GM23338 (cell line): ENCODE measurements around the gene CHMP1B. TPM values are rescaled to one million over a fixed set of nuclear protein-coding genes. Genes with fewer than 3 reads are reported as not detected.

Source experiments
- ATAC-seq: fragments of 200-7000 bp; cut with Tn5 transposase; 3 replicates; pipeline ENCODE4 v1.9.1; 2020
- DNase-seq: peaks from one replicate; pipeline ENCODE4 v3.0.0-alpha.2; 2015; ENCODE audit warnings: low spot score
- H2AFZ ChIP-seq: fragments of 200-600 bp; sonication (generic); 2 replicates; pipeline ENCODE4 v1.8.0; 2016; ENCODE audit warnings: antibody characterized with exemption, mild to moderate bottlenecking, moderate library complexity
- H3F3A ChIP-seq: fragments of 200-600 bp; sonication (generic); replicated peaks from 2 replicates; pipeline ENCODE4 v1.8.0; 2017; ENCODE audit warnings: antibody characterized with exemption, mixed run types, low read depth
- H3K27ac ChIP-seq: fragments of 200-600 bp; sonication (generic); 2 replicates; pipeline ENCODE4 v1.6.1; 2016; ENCODE audit warnings: low read depth
- H3K27me3 ChIP-seq: fragments of 200-600 bp; sonication (generic); 2 replicates; pipeline ENCODE4 v1.8.0; 2016; ENCODE audit warnings: mild to moderate bottlenecking, mixed run types, moderate library complexity; ENCODE audit not compliant: insufficient read depth
- H3K36me3 ChIP-seq: fragments of 200-600 bp; sonication (generic); 2 replicates; pipeline ENCODE4 v1.8.0; 2016; ENCODE audit warnings: mild to moderate bottlenecking; ENCODE audit not compliant: insufficient read depth
- H3K4me1 ChIP-seq: fragments of 200-600 bp; sonication (generic); 2 replicates; pipeline ENCODE4 v1.8.0; 2016; ENCODE audit warnings: mild to moderate bottlenecking, moderate library complexity; ENCODE audit not compliant: insufficient read depth
- H3K4me2 ChIP-seq: fragments of 200-600 bp; sonication (generic); 2 replicates; pipeline ENCODE4 v1.7.1; 2017; ENCODE audit warnings: mixed run types
- H3K4me3 ChIP-seq: fragments of 200-600 bp; sonication (generic); 2 replicates; pipeline ENCODE4 v1.6.1; 2016; ENCODE audit warnings: mixed run types
- H3K79me2 ChIP-seq: fragments of 200-600 bp; sonication (generic); replicated peaks from 2 replicates; pipeline ENCODE4 v1.8.0; 2017; ENCODE audit warnings: mild to moderate bottlenecking; ENCODE audit not compliant: insufficient read depth
- H3K9me2 ChIP-seq: fragments of 200-600 bp; sonication (generic); 2 replicates; pipeline ENCODE4 v1.8.0; 2017; ENCODE audit not compliant: insufficient read depth
- H4K20me1 ChIP-seq: fragments of 200-600 bp; sonication (generic); replicated peaks from 2 replicates; pipeline ENCODE4 v1.8.0; 2017; ENCODE audit warnings: mild to moderate bottlenecking; ENCODE audit not compliant: insufficient read depth
- H3K27ac Mint-ChIP-seq: 2 replicates; pipeline ENCODE4 v1.8.0; 2020; ENCODE audit warnings: inconsistent platforms, mild to moderate bottlenecking, moderate library complexity, mixed read lengths
- H3K27me3 Mint-ChIP-seq: 3 replicates; pipeline ENCODE4 v1.8.0; 2022; ENCODE audit warnings: low read depth, mild to moderate bottlenecking, moderate library complexity, mixed read lengths, inconsistent platforms; ENCODE audit not compliant: insufficient read depth, poor library complexity
- H3K36me3 Mint-ChIP-seq: 3 replicates; pipeline ENCODE4 v1.8.0; 2021; ENCODE audit warnings: low read depth, mild to moderate bottlenecking, inconsistent platforms, moderate library complexity, mixed read lengths
- H3K4me1 Mint-ChIP-seq: 3 replicates; pipeline ENCODE4 v1.8.0; 2020; ENCODE audit warnings: mild to moderate bottlenecking, inconsistent platforms, mixed read lengths
- H3K4me3 Mint-ChIP-seq: 3 replicates; pipeline ENCODE4 v1.8.0; 2021; ENCODE audit warnings: moderate library complexity, mild to moderate bottlenecking, inconsistent platforms, mixed read lengths
- H3K9me3 Mint-ChIP-seq: 3 replicates; pipeline ENCODE4 v1.8.0; 2020; ENCODE audit warnings: moderate library complexity, mild to moderate bottlenecking, inconsistent platforms, mixed read lengths
- CREB1 ChIP-seq: fragments of 250-450 bp; sonication (Bioruptor Pico); IDR thresholded peaks from 2 replicates; pipeline ENCODE4 v1.5.0; 2020; ENCODE audit warnings: low read depth, mild to moderate bottlenecking, moderate library complexity
- CTCF ChIP-seq, 2 experiments: fragments of 200-600 bp in 1 of 2; sonication (generic) in 1 of 2; conservative IDR thresholded peaks; 2 replicates each; pipeline versions ENCODE4 v1.5.1 to v1.6.1; 2016 to 2017; ENCODE audit warnings: antibody characterized with exemption in 2 of 2, low read depth in 2 of 2, mild to moderate bottlenecking in 2 of 2, moderate library complexity in 1 of 2
- ETS1 ChIP-seq: IDR thresholded peaks from 2 replicates; pipeline ENCODE4 v1.6.1; 2016; ENCODE audit warnings: antibody characterized with exemption
- EZH2 ChIP-seq: fragments of 200-600 bp; sonication (generic); IDR thresholded peaks from one replicate; pipeline ENCODE4 v1.8.0; 2017; ENCODE audit warnings: antibody characterized with exemption, mild to moderate bottlenecking, low read depth; ENCODE audit not compliant: unreplicated experiment
- EZH2phosphoT487 ChIP-seq: fragments of 200-600 bp; sonication (generic); IDR thresholded peaks from one replicate; pipeline ENCODE4 v1.8.1; 2018; ENCODE audit warnings: antibody characterized with exemption; ENCODE audit not compliant: unreplicated experiment
- JUNB ChIP-seq: IDR thresholded peaks from one replicate; pipeline ENCODE4 v1.6.1; 2016; ENCODE audit warnings: antibody characterized with exemption; ENCODE audit not compliant: unreplicated experiment
- NANOG ChIP-seq: IDR thresholded peaks from 2 replicates; pipeline ENCODE4 v1.6.1; 2016; ENCODE audit warnings: antibody characterized with exemption, borderline replicate concordance
- STAT1 ChIP-seq: IDR thresholded peaks from one replicate; pipeline ENCODE4 v1.6.1; 2016; ENCODE audit warnings: antibody characterized with exemption; ENCODE audit not compliant: unreplicated experiment
- ZNF114 ChIP-seq: fragments of 250-450 bp; sonication (Bioruptor Pico); IDR thresholded peaks from 2 replicates; pipeline ENCODE4 v1.5.0; 2020; ENCODE audit warnings: mild to moderate bottlenecking, moderate library complexity
- polyA plus RNA-seq: library from polyadenylated mRNA; unstranded; fragments of >200 nt; fragmentation: Nextera tagmentation; extraction: Ambion mirVana; gene quantifications from 2 replicates; pipeline ENCODE4 v1.2.1, GENCODE V29; 2016
- total RNA-seq: library from RNA; depleted of rRNA; stranded (reverse); fragments of >200 nt; shearing (Covaris generic); gene quantifications from 2 replicates; pipeline ENCODE4 v1.2.3, GENCODE V29; 2014
- TF ChIP-seq, protein P1 (sequence below): fragments of 250-450 bp; sonication (Bioruptor Pico); IDR thresholded peaks from 2 replicates; pipeline ENCODE4 v1.5.0; 2020; ENCODE audit warnings: mild to moderate bottlenecking, moderate library complexity
- TF ChIP-seq, protein P2 (sequence below): IDR thresholded peaks from one replicate; pipeline ENCODE4 v1.6.1; 2018; ENCODE audit warnings: antibody characterized with exemption; ENCODE audit not compliant: unreplicated experiment

CHMP1B gene
- total and polyA plus RNA-seq, 2 experiments from 2014 or later, result 41.8 to 52.1 TPM

DNA sequence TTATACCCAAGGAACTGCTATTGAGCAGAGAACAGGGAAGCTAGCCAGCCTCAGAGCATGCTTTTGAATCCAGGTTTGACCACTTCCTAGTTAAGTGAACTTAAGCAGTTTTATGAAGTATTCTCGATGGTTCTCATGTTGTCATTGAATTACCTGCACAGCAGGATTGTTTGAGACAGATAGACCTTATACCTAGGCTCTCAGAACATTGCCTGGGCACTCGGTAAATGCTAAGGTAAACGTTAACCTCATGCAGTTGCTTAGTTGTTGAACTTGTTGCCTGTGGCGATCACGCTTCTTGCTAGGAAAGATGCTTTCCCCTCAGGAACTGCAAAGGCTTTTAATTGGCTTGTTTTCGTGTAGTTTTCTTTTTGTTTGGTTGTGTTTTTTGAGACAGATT is 34.0 kb upstream of the CHMP1B start:
- H3K9me2 ChIP-seq, result no peaks in the 10 kb centered on the region
- DNase-seq (no peak), ATAC-seq (no peak)
- no peaks in the 10 kb centered on the region for H4K20me1 ChIP-seq
- H3K4me2 ChIP-seq, result no peak overlapping the region
- Mint-ChIP-seq H3K4me3 (no peak overlapping the region), H3K27ac (no peak overlapping the region), H3K4me1 (peaks cover 7% of the 10 kb centered on the region), H3K36me3 (no peaks in the 10 kb centered on the region), H3K9me3 (no peaks in the 10 kb centered on the region), H3K27me3 (no peaks in the 10 kb centered on the region)
- H3K4me3 ChIP-seq, result no peak overlapping the region
- TF ChIP-seq CTCF (conservative IDR thresholded peaks at IDR 0.05; ENCODE audit: low read depth in 2 of 2) (no peak), JUNB (no peak), STAT1 (no peak), ETS1 (no peak), NANOG (no peak), EZH2 (no peak), ZNF114 (CRISPR knock-in tag) (no peak), CREB1 (CRISPR knock-in tag) (no peak), EZH2phosphoT487 (no peak)
- TF ChIP-seq, protein P1, sequence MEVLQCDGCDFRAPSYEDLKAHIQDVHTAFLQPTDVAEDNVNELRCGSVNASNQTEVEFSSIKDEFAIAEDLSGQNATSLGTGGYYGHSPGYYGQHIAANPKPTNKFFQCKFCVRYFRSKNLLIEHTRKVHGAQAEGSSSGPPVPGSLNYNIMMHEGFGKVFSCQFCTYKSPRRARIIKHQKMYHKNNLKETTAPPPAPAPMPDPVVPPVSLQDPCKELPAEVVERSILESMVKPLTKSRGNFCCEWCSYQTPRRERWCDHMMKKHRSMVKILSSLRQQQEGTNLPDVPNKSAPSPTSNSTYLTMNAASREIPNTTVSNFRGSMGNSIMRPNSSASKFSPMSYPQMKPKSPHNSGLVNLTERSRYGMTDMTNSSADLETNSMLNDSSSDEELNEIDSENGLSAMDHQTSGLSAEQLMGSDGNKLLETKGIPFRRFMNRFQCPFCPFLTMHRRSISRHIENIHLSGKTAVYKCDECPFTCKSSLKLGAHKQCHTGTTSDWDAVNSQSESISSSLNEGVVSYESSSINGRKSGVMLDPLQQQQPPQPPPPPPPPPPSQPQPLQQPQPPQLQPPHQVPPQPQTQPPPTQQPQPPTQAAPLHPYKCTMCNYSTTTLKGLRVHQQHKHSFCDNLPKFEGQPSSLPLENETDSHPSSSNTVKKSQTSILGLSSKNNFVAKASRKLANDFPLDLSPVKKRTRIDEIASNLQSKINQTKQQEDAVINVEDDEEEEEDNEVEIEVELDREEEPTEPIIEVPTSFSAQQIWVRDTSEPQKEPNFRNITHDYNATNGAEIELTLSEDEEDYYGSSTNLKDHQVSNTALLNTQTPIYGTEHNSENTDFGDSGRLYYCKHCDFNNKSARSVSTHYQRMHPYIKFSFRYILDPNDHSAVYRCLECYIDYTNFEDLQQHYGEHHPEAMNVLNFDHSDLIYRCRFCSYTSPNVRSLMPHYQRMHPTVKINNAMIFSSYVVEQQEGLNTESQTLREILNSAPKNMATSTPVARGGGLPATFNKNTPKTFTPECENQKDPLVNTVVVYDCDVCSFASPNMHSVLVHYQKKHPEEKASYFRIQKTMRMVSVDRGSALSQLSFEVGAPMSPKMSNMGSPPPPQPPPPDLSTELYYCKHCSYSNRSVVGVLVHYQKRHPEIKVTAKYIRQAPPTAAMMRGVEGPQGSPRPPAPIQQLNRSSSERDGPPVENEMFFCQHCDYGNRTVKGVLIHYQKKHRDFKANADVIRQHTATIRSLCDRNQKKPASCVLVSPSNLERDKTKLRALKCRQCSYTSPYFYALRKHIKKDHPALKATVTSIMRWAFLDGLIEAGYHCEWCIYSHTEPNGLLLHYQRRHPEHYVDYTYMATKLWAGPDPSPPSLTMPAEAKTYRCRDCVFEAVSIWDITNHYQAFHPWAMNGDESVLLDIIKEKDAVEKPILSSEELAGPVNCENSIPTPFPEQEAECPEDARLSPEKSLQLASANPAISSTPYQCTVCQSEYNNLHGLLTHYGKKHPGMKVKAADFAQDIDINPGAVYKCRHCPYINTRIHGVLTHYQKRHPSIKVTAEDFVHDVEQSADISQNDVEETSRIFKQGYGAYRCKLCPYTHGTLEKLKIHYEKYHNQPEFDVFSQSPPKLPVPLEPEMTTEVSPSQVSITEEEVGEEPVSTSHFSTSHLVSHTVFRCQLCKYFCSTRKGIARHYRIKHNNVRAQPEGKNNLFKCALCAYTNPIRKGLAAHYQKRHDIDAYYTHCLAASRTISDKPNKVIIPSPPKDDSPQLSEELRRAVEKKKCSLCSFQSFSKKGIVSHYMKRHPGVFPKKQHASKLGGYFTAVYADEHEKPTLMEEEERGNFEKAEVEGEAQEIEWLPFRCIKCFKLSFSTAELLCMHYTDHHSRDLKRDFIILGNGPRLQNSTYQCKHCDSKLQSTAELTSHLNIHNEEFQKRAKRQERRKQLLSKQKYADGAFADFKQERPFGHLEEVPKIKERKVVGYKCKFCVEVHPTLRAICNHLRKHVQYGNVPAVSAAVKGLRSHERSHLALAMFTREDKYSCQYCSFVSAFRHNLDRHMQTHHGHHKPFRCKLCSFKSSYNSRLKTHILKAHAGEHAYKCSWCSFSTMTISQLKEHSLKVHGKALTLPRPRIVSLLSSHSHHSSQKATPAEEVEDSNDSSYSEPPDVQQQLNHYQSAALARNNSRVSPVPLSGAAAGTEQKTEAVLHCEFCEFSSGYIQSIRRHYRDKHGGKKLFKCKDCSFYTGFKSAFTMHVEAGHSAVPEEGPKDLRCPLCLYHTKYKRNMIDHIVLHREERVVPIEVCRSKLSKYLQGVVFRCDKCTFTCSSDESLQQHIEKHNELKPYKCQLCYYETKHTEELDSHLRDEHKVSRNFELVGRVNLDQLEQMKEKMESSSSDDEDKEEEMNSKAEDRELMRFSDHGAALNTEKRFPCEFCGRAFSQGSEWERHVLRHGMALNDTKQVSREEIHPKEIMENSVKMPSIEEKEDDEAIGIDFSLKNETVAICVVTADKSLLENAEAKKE (CRISPR knock-in tag), result no peak
- TF ChIP-seq, protein P2, sequence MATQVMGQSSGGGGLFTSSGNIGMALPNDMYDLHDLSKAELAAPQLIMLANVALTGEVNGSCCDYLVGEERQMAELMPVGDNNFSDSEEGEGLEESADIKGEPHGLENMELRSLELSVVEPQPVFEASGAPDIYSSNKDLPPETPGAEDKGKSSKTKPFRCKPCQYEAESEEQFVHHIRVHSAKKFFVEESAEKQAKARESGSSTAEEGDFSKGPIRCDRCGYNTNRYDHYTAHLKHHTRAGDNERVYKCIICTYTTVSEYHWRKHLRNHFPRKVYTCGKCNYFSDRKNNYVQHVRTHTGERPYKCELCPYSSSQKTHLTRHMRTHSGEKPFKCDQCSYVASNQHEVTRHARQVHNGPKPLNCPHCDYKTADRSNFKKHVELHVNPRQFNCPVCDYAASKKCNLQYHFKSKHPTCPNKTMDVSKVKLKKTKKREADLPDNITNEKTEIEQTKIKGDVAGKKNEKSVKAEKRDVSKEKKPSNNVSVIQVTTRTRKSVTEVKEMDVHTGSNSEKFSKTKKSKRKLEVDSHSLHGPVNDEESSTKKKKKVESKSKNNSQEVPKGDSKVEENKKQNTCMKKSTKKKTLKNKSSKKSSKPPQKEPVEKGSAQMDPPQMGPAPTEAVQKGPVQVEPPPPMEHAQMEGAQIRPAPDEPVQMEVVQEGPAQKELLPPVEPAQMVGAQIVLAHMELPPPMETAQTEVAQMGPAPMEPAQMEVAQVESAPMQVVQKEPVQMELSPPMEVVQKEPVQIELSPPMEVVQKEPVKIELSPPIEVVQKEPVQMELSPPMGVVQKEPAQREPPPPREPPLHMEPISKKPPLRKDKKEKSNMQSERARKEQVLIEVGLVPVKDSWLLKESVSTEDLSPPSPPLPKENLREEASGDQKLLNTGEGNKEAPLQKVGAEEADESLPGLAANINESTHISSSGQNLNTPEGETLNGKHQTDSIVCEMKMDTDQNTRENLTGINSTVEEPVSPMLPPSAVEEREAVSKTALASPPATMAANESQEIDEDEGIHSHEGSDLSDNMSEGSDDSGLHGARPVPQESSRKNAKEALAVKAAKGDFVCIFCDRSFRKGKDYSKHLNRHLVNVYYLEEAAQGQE, result no peak
- H3K79me2 ChIP-seq, result no peaks in the 10 kb centered on the region
- no peaks in the 10 kb centered on the region for H3K36me3 ChIP-seq
- no peak overlapping the region for H2AFZ ChIP-seq
- H3K4me1 ChIP-seq, result peaks cover 9% of the 10 kb centered on the region; the same call in 1 of the 2 replicates
- H3F3A ChIP-seq, result no peaks in the 10 kb centered on the region
- H3K27me3 ChIP-seq, result no peaks in the 10 kb centered on the region
- H3K27ac ChIP-seq, result no peak overlapping the region
